Loucy (cell line): Measurements from ENCODE around the gene CD36.

Experiments
- H2AFZ ChIP-seq: fragments of 200-600 bp; sonication (generic); 2 replicates; pipeline ENCODE4 v1.6.0; 2016; ENCODE audit warnings: antibody characterized with exemption, mild to moderate bottlenecking, low read length, moderate library complexity
- H3F3A ChIP-seq: fragments of 200-600 bp; 2 replicates; pipeline ENCODE4 v1.6.0; 2016; ENCODE audit warnings: antibody characterized with exemption, low read depth, mild to moderate bottlenecking
- H3K27me3 ChIP-seq: fragments of 200-600 bp; sonication (generic); 2 replicates; pipeline ENCODE4 v1.6.1; 2014; ENCODE audit warnings: low read length, mild to moderate bottlenecking; ENCODE audit not compliant: insufficient read depth, poor library complexity, severe bottlenecking
- H3K36me3 ChIP-seq: fragments of 200-600 bp; sonication (generic); 2 replicates; pipeline ENCODE4 v1.6.1; 2016; ENCODE audit warnings: low read length; ENCODE audit not compliant: insufficient read depth
- H3K4me1 ChIP-seq: fragments of 200-600 bp; sonication (generic); 2 replicates; pipeline ENCODE4 v1.5.1; 2014; ENCODE audit warnings: low read length, mild to moderate bottlenecking; ENCODE audit not compliant: insufficient read depth, poor library complexity, severe bottlenecking
- H3K4me2 ChIP-seq: fragments of 200-600 bp; sonication (generic); 2 replicates; pipeline ENCODE4 v1.6.0; 2014; ENCODE audit warnings: antibody characterized with exemption, low read length, low read depth, mild to moderate bottlenecking; ENCODE audit not compliant: poor library complexity, severe bottlenecking
- H3K4me3 ChIP-seq: fragments of 200-600 bp; sonication (generic); 2 replicates; pipeline ENCODE4 v1.5.1; 2014; ENCODE audit warnings: low read length, mild to moderate bottlenecking, mixed read lengths; ENCODE audit not compliant: poor library complexity, severe bottlenecking
- H3K79me2 ChIP-seq: fragments of 200-600 bp; sonication (generic); 2 replicates; pipeline ENCODE4 v1.6.1; 2014; ENCODE audit warnings: low read length; ENCODE audit not compliant: insufficient read depth
- H3K9ac ChIP-seq: fragments of 200-600 bp; sonication (generic); 2 replicates; pipeline ENCODE4 v1.6.0; 2014; ENCODE audit warnings: mild to moderate bottlenecking, low read depth, low read length, moderate library complexity; ENCODE audit not compliant: poor library complexity, severe bottlenecking
- H3K9me2 ChIP-seq: fragments of 200-600 bp; sonication (generic); replicated peaks from 2 replicates; pipeline ENCODE4 v1.6.1; 2016; ENCODE audit warnings: low read depth, low read length, mixed read lengths
- H3K9me3 ChIP-seq: fragments of 200-600 bp; sonication (generic); 2 replicates; pipeline ENCODE4 v1.6.1; 2014; ENCODE audit warnings: mild to moderate bottlenecking, antibody characterized with exemption, low read length, low read depth; ENCODE audit not compliant: insufficient read depth
- H4K20me1 ChIP-seq: fragments of 200-600 bp; sonication (generic); 2 replicates; pipeline ENCODE4 v1.6.0; 2014; ENCODE audit warnings: antibody characterized with exemption, low read length, mild to moderate bottlenecking; ENCODE audit not compliant: insufficient read depth, poor library complexity, severe bottlenecking
- EZH2phosphoT487 ChIP-seq: fragments of 200-600 bp; IDR thresholded peaks from 2 replicates; pipeline ENCODE4 v1.6.1; 2018; ENCODE audit warnings: antibody characterized with exemption, mild to moderate bottlenecking, moderate library complexity, borderline replicate concordance
- TF ChIP-seq, protein P1 (sequence below): fragments of 200-600 bp; sonication (generic); conservative IDR thresholded peaks from 2 replicates; pipeline ENCODE4 v1.5.1; 2014; ENCODE audit warnings: mild to moderate bottlenecking, antibody characterized with exemption, low read length

CD36 gene

DNA sequence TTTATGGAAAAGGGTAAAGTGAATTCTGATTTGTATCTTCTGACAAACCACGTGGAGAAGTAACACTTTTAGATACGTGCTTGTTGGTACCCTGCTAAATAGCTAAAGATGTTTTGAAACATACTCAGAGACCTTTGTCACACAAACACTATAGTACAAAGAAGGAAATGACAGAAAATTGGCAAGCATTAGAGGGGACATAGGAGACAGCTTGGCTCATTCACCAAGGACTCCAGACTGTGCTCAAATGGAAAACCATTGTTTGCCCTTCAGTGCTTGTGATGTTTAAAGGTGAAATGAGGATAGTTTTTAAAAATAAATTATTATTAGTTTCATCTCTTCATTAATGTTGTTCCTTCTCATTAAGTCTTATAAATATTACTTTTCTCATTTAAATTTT, 34.0 kb upstream of the CD36 start:
- H3K9ac ChIP-seq: no peak overlapping the region
- H2AFZ ChIP-seq: no peak overlapping the region
- no peaks in the 10 kb centered on the region for H3K9me2 ChIP-seq
- H3F3A ChIP-seq: no peaks in the 10 kb centered on the region
- H3K36me3 ChIP-seq: no peaks in the 10 kb centered on the region
- no peak overlapping the region for H3K4me3 ChIP-seq
- TF ChIP-seq EZH2phosphoT487: no peak
- TF ChIP-seq, protein P1, sequence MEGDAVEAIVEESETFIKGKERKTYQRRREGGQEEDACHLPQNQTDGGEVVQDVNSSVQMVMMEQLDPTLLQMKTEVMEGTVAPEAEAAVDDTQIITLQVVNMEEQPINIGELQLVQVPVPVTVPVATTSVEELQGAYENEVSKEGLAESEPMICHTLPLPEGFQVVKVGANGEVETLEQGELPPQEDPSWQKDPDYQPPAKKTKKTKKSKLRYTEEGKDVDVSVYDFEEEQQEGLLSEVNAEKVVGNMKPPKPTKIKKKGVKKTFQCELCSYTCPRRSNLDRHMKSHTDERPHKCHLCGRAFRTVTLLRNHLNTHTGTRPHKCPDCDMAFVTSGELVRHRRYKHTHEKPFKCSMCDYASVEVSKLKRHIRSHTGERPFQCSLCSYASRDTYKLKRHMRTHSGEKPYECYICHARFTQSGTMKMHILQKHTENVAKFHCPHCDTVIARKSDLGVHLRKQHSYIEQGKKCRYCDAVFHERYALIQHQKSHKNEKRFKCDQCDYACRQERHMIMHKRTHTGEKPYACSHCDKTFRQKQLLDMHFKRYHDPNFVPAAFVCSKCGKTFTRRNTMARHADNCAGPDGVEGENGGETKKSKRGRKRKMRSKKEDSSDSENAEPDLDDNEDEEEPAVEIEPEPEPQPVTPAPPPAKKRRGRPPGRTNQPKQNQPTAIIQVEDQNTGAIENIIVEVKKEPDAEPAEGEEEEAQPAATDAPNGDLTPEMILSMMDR: no peak
- H3K4me1 ChIP-seq: no peaks in the 10 kb centered on the region
- H3K79me2 ChIP-seq: no peaks in the 10 kb centered on the region
- no peak overlapping the region for H3K4me2 ChIP-seq
- H4K20me1 ChIP-seq: no peaks in the 10 kb centered on the region
- no peaks in the 10 kb centered on the region for H3K27me3 ChIP-seq
- H3K9me3 ChIP-seq: no peaks in the 10 kb centered on the region

DNA sequence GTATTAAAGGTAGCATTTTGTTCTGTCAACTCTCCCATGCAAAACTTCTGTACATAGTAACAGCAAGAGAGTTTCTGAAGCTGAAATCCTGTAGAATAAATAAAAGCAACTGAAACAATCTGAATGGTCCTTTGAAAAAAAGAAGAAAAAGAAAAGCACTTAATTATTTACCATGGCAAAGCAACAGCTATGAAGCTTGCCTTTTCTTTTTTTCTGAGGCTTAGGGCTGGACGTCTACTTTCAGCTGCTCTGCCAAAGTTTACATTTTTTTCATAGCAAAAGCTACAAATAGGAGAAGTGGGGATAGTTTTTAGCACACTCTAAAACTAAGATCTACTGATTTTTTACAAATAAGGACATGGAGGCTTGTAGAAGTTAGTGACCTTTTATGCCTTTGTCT, 31.3 kb upstream of the CD36 start:
- Histone ChIP-seq H3F3A (no peaks in the 10 kb centered on the region), H3K9me3 (no peaks in the 10 kb centered on the region), H3K79me2 (no peaks in the 10 kb centered on the region), H4K20me1 (no peaks in the 10 kb centered on the region), H3K9ac (no peak overlapping the region), H2AFZ (no peak overlapping the region), H3K4me1 (no peaks in the 10 kb centered on the region), H3K36me3 (no peaks in the 10 kb centered on the region), H3K4me2 (no peak overlapping the region), H3K4me3 (no peak overlapping the region), H3K27me3 (no peaks in the 10 kb centered on the region), H3K9me2 (no peaks in the 10 kb centered on the region)
- TF ChIP-seq EZH2phosphoT487: no peak
- TF ChIP-seq, protein P1: no peak

DNA sequence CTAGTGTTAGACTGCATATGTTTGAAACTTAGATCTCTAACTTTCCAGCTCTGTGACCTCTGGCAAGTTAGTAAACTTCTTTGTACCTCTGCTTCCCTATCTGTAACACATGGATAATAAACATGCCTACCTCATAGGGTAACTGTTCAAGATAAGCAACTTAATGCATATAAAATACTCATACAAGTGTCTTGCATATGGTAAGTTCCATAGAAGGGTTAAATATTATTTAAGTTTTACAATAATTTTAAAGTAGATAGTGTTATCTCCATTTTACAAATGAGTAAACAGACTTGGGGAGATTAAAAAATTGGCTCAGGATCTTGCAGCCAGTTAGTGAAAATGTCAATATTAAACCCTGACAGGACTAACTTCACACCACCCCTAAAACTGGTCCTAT, 30.1 kb upstream of the CD36 start:
- H2AFZ ChIP-seq: no peak overlapping the region
- H3K9me3 ChIP-seq: no peaks in the 10 kb centered on the region
- H3K9me2 ChIP-seq: no peaks in the 10 kb centered on the region
- H3K9ac ChIP-seq: no peak overlapping the region
- no peaks in the 10 kb centered on the region for H4K20me1 ChIP-seq
- no peaks in the 10 kb centered on the region for H3K4me1 ChIP-seq
- H3F3A ChIP-seq: no peaks in the 10 kb centered on the region
- no peak overlapping the region for H3K4me2 ChIP-seq
- H3K36me3 ChIP-seq: no peaks in the 10 kb centered on the region
- no peaks in the 10 kb centered on the region for H3K27me3 ChIP-seq
- H3K4me3 ChIP-seq: no peak overlapping the region
- H3K79me2 ChIP-seq: no peaks in the 10 kb centered on the region
- no peak for TF ChIP-seq EZH2phosphoT487
- TF ChIP-seq, protein P1: no peak
